Activated CD4-positive, alpha-beta T cell treated with anti-CD3 and anti-CD28 coated beads, Interleukin-2, amount 50 U/mL, for 48 hours (primary cell): ENCODE data around the gene KRT37.
"Not testable (repeated sequence)": the region's sequence is repeated elsewhere in the genome, so short reads cannot be mapped to it uniquely, and the experiment has no call there.

Source experiments
- DNase-seq, 2 experiments: peaks; one replicate each; pipeline ENCODE4 v3.0.0-alpha.2; 2020

Gene KRT37

GRCh38 chr17:41434005-41434404 is 9.6 kb upstream of the KRT37 start:
- DNase-seq = no peak

GRCh38 chr17:41433586-41433985 is 9.2 kb upstream of the KRT37 start:
- no peak for DNase-seq

- not testable (repeated sequence) for DNase-seq
These were observed 6.0 kb upstream of the KRT37 start for GRCh38 chr17:41430376-41430775.

- no peak for DNase-seq
These were observed 5.3 kb upstream of the KRT37 start for GRCh38 chr17:41429667-41430066.

GRCh38 chr17:41428591-41429291 is 4.4 kb upstream of the KRT37 start:
- no peak for DNase-seq

GRCh38 chr17:41422586-41422985 is 1.8 kb downstream of the KRT37 start:
- DNase-seq = not testable (repeated sequence)

- DNase-seq = no peak
These were observed 2.8 kb downstream of the KRT37 start for GRCh38 chr17:41421617-41422016.

- no peak for DNase-seq
These were observed 3.3 kb downstream of the KRT37 start for GRCh38 chr17:41421116-41421515.

GRCh38 chr17:41420134-41420533 is 4.3 kb downstream of the KRT37 start:
- no peak for DNase-seq

- DNase-seq = no peak
These were observed 4.7 kb downstream of the KRT37 start for GRCh38 chr17:41419716-41420115.

- DNase-seq = no peak
These were observed 6.1 kb downstream of the KRT37 start for GRCh38 chr17:41418116-41418860.

GRCh38 chr17:41417576-41418015 is 6.8 kb downstream of the KRT37 start:
- DNase-seq = no peak

- no peak for DNase-seq
These were observed 7.3 kb downstream of the KRT37 start for GRCh38 chr17:41417127-41417526.

GRCh38 chr17:41416479-41416878 is 7.9 kb downstream of the KRT37 start:
- DNase-seq = no peak

- DNase-seq = no peak
These were observed 8.5 kb downstream of the KRT37 start for GRCh38 chr17:41415833-41416335.

- DNase-seq = no peak
These were observed 9.0 kb downstream of the KRT37 start for GRCh38 chr17:41415411-41415810.

GRCh38 chr17:41413982-41414381 is 10.4 kb downstream of the KRT37 start:
- DNase-seq = no peak

- no peak for DNase-seq
These were observed 10.9 kb downstream of the KRT37 start for GRCh38 chr17:41413353-41413957.

- DNase-seq = no peak
These were observed 13.1 kb downstream of the KRT37 start for GRCh38 chr17:41411072-41411840.

- no peak for DNase-seq
These were observed 17.2 kb downstream of the KRT37 start for GRCh38 chr17:41407226-41407625.

GRCh38 chr17:41406205-41406604 is 18.2 kb downstream of the KRT37 start:
- no peak for DNase-seq

GRCh38 chr17:41404024-41404671 is 20.2 kb downstream of the KRT37 start:
- DNase-seq = peak; percentile 57 to 74
